Hepatocyte (in vitro differentiated cells): ENCODE results near the gene ARL6IP1.

Experiments used
- EZH2phosphoT487 ChIP-seq: fragments of 200-600 bp; sonication (generic); IDR thresholded peaks from one replicate; pipeline ENCODE4 v1.6.1; 2018; ENCODE audit warnings: antibody characterized with exemption, mild to moderate bottlenecking, low read depth, moderate library complexity; ENCODE audit not compliant: unreplicated experiment, severe bottlenecking
- TF ChIP-seq, protein P1 (sequence below): fragments of 200-600 bp; sonication (generic); IDR thresholded peaks from 2 replicates; pipeline ENCODE4 v1.5.1; 2016; ENCODE audit warnings: antibody characterized with exemption, mild to moderate bottlenecking; ENCODE audit not compliant: poor library complexity

DNA sequence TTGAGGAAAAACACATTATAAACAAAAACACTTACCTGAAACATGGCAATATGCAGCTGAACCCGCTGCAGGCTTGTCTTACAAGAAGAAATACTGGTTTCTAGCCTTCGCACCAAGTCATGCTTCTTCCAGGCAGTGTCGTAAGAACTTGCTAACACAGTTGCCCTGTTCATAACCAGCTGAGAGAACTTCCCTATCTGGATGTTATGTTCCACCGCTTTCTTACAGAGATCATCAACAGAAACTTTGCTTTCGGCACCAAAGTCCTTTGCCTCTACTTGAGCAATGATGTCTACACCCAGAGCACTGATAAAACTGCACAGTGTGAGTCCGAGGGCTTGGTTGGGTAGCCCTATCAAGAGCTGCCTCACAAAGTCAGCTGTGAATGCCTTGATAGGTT is 27.9 kb upstream of the ARL6IP1 start:
- TF ChIP-seq, protein P1, sequence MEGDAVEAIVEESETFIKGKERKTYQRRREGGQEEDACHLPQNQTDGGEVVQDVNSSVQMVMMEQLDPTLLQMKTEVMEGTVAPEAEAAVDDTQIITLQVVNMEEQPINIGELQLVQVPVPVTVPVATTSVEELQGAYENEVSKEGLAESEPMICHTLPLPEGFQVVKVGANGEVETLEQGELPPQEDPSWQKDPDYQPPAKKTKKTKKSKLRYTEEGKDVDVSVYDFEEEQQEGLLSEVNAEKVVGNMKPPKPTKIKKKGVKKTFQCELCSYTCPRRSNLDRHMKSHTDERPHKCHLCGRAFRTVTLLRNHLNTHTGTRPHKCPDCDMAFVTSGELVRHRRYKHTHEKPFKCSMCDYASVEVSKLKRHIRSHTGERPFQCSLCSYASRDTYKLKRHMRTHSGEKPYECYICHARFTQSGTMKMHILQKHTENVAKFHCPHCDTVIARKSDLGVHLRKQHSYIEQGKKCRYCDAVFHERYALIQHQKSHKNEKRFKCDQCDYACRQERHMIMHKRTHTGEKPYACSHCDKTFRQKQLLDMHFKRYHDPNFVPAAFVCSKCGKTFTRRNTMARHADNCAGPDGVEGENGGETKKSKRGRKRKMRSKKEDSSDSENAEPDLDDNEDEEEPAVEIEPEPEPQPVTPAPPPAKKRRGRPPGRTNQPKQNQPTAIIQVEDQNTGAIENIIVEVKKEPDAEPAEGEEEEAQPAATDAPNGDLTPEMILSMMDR = no peak
- no peak for TF ChIP-seq EZH2phosphoT487
